Activated T-helper 1 cell treated with anti-CD3 and anti-CD28 coated beads, Interleukin-2, amount 50 U/mL, for 16 hours (primary cell): Measurements from ENCODE around the gene DOCK10.
"Not testable (repeated sequence)": the region's sequence is repeated elsewhere in the genome, so short reads cannot be mapped to it uniquely, and the experiment has no call there.

ENCODE experiments used
- DNase-seq, 2 donors: peaks; one replicate each; pipeline ENCODE4 v3.0.0-alpha.2; 2020; ENCODE audit warnings: low read depth in 1 of 2, low spot score in 1 of 2

Gene DOCK10

DNA sequence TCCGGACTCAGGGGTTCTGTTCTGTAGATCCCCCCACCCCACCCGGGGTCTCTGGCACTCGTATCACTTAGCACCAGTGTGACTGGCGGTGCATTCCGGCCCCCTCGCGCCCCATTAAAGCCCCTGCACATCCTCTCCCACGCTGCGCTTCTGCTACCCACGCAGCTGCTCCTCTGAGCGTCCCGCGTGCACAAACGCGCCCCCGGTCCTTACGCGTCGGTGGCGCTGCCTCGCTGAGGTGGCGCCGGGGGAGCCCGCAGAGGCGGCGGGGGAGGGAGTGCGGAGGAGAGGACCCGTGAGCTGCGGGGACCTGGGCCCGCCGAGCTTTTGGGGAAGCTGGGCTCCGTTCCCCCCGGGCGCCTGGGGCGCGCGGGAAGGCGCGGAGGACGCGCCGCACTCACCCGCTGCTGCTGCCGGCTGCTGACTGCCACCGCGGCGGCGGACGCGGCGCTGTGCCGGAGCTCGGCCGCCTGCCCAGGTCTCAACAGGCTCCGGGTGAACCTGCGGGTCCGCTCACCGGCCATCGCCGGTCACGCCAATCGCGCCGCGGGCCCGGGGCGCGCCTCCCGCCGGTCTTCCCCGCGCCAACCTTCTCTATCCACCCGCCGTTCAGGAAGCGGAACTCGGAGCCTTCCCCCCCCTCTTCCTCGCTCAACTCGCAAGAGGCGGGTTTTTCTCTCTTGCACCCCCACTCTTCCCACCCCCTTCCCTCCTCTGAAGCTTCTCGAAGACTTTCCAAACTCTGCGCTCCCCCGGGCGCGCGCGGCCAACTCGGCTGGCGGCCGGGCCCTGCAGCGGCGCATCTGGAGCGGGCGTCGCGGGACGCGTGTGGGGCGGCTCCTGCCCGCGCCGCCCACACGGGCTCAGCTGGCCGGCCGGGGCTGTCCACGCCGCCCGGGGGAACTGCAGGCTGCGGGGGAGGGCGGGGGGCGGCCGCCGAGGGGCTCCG is at the start of gene DOCK10:
Gene DOCK10, minus strand, starts transcription at position 618 of the 949 bp plus-strand sequence. Its CDS starts 94 bp downstream, at position 524.
- peak; percentile 16 to 52 for DNase-seq

DNA sequence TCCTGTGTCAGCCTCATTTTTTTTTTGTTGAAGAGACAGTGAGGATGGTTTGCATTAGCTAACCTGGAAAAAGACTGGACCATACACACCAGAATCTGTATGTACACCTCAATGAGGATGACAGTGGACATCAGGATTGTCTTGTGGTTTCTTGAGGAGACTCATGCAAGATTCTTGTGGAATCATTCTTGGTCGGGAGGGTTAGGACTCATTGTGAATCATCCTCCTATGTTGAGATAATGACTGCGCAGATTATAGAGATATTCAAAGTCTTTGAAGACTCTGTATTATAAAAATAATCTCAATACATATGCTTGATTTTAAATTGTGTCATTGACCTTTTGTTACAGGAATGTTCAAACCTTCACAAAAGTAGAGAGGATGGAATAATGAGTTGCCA is 49.1 kb upstream of the DOCK10 start:
- no peak for DNase-seq

DNA sequence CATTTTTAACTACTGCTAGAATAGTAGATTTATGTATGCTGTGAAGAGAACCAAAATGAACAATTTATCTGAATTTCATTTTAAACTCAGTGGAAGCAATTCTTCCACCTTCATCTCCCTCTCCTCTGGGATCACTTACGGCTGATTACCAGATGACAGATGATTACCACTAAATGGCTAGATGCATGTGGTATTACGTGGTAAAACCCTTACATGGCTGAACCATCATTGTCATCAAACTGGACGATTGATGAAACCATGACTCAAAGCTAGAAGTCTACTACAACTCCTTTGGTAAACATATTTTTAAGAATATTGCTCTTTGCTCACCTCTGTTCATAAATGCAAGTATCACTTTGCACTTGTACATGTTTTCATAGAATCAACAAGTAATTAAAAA is 48.5 kb upstream of the DOCK10 start:
- DNase-seq: no peak

DNA sequence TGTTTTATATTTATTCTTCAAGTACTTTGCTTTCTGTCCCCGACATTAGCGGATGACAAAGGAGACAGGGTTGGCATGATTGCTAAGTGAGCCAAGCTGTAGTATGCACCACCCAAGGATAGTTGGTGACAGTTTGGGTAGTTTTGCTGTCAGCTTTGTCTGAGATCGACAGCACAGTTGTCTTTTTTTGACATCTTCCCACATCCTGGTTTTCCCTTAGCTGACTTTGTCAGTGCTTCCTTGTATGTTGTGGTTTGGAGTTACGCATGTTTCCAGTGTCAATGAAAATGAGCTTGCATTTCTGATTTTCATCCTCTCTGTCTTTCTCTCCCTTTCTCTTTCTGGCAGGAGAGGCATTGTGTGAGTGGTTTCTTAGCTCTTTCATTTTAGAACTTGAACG is 44.6 kb upstream of the DOCK10 start:
- DNase-seq: no peak

DNA sequence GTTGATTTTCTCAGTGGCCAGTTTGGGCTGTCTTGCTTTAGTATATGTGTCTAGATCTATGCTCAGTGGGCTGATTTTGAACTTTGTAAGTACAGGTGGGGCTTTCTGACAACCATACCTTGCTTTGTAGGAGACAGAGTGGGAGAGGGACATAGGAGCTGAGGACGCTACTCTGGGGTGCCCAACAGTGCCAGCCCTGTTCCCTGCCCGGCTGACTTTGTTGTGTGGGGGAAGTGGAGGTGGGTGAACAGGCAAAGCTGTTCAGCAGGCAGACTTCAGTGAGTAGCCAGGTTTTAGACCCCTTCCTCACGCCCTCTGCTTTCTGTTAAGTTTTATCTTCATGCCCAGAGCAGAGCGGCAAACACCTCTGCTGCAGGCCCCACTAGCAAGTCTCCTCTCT is 44.2 kb upstream of the DOCK10 start:
- DNase-seq: no peak

DNA sequence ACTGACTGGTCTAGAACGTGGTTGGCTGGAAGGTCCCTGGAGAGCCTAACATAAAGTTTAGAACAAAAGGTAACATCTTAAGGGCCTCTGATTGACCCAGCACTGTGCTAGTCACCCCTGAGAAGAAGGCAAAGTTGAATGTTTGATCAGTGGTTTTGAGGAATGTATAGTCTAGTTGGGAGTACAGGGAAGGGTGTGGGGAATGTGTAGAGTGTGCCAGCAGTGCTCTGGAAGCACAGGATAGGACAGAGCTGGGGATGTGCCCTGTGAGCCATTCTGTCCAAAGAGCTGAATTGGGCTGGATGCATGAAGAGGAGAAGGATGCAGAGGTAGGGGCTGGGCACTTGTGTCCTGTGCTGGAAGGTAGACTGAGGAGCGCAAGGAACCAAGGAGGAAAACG is 41.0 kb upstream of the DOCK10 start:
- DNase-seq: no peak

DNA sequence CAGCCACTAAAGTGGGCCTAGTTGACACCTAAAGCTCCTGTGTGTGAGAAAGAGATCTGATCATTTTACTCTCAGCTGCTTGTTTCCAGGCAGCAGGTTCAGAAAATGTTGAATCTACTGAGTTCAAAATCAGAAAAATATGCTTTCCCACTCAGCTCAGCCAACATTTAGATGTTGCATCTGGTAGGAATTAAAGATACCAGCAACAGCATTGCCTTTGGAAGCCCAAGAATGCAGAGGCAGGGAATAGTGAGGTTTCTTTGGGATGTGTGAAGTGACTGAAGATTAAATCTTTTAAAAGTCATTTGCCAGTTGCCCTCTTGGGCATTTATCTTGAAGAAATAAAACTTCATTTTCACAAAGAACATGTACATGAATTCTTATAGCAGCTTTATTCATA is 33.9 kb upstream of the DOCK10 start:
- no peak for DNase-seq

DNA sequence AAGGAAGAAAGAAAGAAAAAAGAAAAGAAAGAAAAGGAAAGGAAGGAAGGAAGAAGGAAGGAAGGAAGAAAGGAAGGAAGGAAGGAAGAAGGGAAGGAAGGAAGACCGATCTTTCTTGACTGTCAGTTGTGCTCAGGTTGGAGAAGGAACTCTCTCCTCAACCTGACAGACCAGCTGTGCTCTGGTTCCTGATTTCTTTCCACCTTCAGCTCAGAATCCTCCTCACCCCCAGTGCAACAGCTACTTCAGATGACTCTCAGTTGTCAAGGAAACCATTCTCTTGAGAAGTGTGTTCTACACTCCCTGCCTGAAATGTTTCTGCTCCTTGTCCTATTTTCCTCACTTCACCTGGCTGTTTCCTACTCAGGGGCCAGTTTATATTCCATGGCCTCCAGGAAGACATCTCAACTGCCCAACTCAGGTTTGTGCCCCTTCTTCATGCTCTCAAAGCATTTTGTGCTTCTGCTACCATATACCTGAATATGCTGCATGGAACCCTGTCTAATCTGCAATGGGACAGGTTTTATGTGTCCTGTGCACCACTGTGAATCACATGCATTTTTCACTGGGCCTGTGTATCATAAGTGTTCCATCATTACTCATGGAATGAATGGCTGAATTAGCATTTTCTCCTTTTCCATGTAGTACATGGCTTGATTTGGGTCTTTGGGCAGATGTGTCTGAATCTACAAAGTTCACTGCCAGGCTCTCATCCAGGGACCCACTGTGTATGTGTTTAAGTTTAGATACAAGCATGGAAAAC is 32.8 kb upstream of the DOCK10 start:
- DNase-seq: no peak

DNA sequence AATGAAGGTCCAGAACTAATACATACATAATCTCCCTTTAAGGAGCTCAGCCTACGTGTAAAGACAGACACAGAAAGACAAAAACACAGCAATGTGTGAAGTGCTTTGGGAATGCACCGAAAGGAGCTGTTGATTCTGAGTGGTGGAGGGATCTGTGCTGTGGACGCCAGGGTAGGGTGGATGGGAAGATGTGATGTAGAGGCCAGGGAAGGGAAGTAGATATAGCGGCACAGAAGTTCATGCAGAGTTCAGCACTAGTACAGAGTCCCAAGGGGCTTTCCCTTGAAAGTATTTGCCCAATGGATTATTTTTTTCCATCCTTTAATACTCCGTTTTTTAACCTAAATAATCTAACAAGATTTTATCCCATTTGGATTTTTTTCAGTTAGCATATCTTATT is 32.1 kb upstream of the DOCK10 start:
- no peak for DNase-seq

DNA sequence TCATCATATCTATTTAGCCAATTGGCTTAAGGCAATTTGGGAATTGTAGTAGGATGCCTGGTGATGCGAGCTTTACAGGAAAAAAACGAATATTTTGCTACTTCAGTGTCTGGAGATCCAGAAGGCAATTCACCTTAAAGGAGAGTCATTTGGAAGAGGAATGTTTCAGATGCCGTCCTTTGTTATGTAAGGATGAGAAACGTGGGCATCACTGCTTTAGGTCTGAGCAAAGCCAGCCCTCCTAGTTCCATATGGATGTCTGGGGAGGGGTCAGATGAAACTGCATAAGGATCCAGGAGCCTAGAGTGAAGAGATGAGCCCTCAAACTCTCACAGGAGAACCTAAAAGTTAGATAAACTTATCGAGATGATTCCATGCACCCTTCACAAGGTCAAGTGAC is 30.9 kb upstream of the DOCK10 start:
- no peak for DNase-seq

DNA sequence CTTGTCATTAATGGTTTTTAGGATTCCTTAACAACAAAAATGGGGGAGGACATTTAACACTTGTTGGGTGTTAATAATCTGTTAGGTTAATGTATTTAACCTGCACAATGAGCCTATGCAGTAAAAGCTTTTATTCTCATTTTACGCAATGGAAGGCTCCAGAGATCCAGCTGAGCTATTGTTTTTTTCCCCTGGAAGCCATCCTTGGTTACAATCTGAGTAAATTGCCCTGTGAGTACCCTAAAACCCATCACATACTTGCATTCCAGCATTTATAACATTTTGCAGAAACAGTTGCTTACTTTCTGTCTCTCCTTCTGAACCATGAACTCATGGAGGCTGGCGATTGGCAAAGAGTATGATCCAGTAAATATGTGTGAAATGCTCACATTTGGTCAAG is 30.2 kb upstream of the DOCK10 start:
- DNase-seq: no peak

DNA sequence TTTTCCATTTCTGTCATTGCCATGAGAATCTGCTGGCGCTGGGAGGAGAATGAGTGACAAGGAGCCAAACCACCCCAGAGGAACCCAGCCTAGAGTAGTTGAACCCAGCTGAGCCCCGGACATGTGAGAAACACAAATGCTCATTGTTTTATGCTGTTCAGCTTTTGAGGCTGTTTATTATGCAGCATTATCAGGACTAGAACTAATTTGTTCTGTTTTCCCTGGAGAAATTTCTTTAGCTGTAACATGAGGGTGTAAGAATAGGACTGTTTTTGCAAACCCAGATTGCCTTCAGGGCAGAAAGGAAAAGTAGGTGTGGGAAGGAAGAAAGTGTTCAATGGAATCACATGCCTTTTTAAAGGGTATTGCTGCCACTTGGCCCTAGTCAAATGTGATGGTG is 28.5 kb upstream of the DOCK10 start:
- no peak for DNase-seq

DNA sequence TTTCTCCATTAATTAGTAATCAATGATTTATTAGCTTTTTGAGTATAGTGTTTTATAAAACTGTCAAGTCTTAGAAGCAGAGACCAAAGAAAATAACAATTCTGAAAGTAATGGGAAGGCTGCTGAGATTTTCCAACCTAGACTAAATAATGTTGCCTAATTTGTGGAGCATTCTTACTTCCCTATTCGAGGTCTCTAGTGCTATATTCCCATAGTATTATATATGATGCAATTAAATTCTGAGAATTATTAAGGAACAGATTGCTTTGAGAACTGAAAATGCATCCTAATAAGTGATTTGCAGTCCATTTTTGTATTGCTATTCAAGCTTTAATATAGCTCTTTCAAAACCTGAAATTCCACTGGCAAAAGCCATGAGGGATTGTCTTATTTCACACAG is 27.7 kb upstream of the DOCK10 start:
- DNase-seq: no peak

DNA sequence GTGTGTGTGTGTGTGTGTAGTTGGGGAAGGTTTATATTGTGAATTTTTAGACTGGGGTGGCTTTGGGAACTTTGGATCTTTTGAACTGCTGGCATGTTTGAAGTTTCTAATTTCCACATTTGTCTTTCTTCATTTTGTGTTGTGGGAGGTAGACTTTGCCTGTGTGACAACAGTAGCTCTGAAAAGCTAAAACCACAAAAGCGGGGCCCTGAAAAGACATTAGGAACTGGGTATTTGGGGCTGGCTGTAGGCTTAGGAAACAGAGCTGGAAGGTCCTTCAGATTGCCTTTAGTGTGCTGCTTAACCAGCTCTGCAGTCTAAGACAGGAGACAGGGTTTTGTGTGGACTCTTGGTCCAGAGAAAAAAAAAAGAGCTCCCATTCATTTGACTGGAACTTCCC is 27.2 kb upstream of the DOCK10 start:
- no peak for DNase-seq

DNA sequence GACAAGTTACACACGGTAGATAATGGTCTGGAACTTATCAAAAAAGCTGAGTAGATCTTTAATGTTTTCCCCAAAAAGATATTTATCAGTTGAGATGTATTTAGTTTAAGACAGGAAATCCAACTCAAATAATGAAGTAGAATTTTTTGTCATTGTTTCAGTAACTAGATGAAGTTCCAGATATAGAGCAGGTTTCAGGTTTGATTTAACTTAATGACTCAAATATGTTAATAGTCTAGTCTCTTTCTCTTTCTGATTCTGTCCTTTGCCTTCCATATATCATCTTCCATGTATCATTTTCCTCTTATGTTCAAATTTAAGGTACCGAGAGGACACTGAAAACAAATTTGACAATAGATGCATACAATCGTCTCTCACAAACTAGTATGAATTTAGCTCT is 23.6 kb upstream of the DOCK10 start:
- DNase-seq: no peak

DNA sequence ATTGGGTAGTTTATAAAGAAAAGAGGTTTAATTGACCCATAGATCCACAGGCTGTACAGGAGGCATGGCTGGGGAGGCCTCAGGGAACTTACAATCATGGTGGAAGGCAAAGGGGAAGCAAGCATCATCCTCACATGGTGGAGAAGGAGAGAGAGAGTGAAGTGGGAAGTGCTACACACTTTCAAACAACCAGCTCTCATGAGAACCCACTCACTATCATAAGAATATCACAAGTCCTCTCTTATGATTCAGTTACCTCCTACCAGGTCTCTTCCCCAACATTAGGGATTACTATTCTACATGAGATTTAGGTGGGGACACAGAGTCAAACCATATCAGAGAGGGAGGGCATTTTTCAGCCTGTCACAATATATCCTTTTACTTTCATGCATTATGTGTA is 22.7 kb upstream of the DOCK10 start:
- no peak for DNase-seq

DNA sequence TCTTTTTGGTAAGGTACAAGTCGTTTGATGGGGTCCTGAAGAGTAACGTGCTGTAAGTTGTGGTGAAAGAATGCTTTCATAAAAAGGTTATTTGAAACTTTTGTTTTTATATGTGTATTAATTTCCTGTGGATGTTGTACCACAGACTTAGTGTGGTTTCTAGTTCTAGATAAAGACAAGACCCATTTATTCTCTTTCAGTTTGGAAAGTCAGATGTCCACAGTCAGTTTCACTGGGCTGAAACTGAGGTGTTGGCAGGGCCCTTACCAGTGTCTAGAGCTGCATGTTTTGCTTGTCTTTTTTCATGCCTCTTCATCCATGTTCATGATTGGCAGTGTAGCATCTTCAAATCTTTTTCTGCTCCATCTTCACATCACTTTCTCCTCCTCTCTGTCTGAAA is 22.1 kb upstream of the DOCK10 start:
- no peak for DNase-seq

DNA sequence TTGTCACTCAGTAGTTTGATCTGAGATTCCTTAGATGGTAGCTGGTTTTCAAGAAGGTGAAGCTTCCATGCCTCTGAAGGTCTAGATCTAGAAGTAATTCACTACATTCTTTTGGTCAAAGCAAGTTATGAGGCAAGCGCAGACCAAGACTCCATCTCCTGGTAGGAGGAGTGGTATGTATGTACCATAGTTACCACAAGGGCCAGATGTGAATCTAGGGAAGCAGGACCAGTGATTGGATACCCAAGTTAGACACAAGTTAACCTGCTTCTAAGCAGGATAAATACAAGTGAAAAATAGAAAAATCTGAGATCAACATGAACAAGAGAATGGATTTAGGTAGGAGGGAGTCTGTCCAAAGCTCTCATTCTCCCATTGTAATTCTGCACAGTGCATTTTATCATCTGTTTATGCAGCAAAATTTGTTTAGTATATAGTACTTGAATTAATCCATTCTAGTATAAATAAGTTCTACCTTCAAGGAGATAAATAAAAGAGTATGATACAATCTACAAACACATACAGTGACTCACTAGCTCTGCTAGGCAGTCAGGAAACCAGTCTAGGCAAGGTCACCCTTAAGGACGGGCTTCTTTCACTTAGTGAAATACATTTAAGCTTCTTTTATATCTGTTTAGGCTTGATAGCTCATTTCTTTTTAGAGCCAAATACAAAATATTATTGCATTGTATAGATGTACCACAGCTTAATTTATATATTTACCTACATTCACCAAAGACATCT is 14.2 kb upstream of the DOCK10 start:
- DNase-seq: no peak

DNA sequence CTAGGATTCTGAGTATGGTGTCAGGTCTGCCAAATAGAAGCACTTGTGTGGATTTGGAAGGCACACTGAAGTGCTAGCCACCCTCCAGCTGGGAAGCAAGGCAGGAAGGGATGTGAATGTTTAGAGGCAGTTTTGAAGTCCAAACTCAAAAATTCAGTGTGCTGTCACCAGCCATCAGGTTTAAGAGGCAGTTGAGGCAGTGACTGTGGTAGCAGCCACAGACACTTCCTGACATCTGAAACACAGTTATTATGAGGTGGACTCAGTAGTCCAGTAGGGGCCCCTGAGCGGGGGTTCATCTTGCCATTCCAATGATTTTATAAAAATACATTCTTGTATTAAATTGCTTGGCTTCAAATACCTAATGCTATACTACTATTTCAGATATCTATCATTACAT is 13.4 kb upstream of the DOCK10 start:
- DNase-seq: no peak

DNA sequence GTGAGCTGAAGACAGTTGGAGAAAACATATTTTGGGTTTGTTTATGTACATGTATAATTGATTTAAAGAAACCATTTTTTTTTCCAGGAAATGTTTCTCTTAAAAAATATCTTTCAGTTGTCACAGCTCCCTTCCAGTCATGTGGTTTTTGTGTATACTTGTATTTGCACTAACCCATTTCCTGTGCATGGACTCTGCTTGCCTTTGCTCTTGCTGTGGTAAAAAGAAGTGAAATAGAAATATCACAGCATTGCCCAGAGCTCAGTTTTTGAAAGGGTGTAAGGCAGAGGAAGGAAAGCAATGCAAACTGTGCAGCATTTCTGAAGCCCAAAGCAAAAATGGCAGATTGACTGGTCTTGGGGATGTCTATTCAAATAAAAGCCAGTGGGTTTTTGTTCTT is 10.4 kb upstream of the DOCK10 start:
- no peak for DNase-seq

DNA sequence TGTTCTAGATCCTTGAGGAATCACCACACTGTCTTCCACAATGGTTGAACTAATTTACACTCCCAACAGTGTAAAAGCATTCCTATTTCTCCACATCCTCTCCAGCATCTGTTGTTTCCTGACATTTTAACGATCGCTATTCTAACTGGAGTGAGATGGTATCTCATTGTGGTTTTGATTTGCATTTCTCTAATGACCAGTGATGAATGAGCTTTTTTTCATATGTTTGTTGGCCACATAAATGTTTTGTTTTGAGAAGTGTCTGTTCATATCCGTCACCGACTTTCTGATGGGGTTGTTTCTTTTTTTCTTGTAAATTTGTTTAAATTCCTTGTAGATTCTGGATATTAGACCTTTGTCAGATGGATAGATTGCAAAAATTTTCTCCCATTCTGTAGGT is 5.2 kb upstream of the DOCK10 start:
- DNase-seq: not testable (repeated sequence)

DNA sequence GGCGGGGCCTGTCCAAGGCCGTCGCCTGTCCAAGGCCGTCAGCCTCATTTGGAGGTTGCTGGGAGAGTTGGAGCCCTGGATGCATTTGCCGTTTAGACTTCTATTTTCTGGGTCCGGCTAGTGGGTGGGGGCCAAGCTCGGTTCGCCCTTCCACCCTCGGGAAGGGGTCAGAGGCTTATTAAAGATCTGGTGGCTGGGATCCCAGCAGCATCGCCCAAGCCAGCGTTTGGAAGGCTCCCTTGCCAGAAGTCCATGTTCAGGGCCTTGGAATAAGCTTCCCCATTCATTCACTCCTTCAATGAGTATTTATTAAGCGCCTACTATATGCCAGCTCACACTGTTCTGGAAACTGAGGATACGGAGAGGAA is 516 bp upstream of the DOCK10 start:
- no peak for DNase-seq
